Natural killer cell (primary cell): ENCODE data around the gene CAVIN4. TPM values are rescaled to one million over a fixed set of nuclear protein-coding genes. Genes with fewer than 3 reads are reported as not detected.

Source experiments
- ATAC-seq, 3 donors: fragments of 150-1000 bp in 2 of 3; fragments of 200-7000 bp in 1 of 3; cut with Tn5 transposase; 1 replicate in 1 of 3; 2 replicates in 2 of 3; pipeline ENCODE4 v1.10.0; 2021; ENCODE audit warnings: mild to moderate bottlenecking in 2 of 3, moderate library complexity in 2 of 3
- DNase-seq, 2 donors: peaks; one replicate each; pipeline versions ENCODE4 v3.0.0 to v3.0.0-alpha.2; 2013 to 2021; ENCODE audit warnings: mixed read lengths in 1 of 2
- H3K27ac ChIP-seq: one replicate; pipeline ENCODE4 v1.5.1; 2013; ENCODE audit warnings: mild to moderate bottlenecking, low read length
- H3K27me3 ChIP-seq: one replicate; pipeline ENCODE4 v1.6.1; 2013; ENCODE audit warnings: low read length; ENCODE audit not compliant: control insufficient read depth, insufficient read depth
- H3K36me3 ChIP-seq: one replicate; pipeline ENCODE4 v1.6.1; 2013; ENCODE audit warnings: low read length; ENCODE audit not compliant: control insufficient read depth, insufficient read depth
- H3K4me1 ChIP-seq: one replicate; pipeline ENCODE4 v1.6.1; 2013; ENCODE audit warnings: low read length; ENCODE audit not compliant: control insufficient read depth, insufficient read depth
- H3K4me3 ChIP-seq: one replicate; pipeline ENCODE4 v1.5.1; 2013; ENCODE audit warnings: low read length
- H3K9me3 ChIP-seq: one replicate; pipeline ENCODE4 v1.6.1; 2013; ENCODE audit warnings: low read length; ENCODE audit not compliant: control insufficient read depth, insufficient read depth
- H3K27ac Mint-ChIP-seq, 2 donors: one replicate each; pipeline ENCODE4 v1.8.0; 2022; ENCODE audit warnings: mild to moderate bottlenecking in 2 of 2, mixed read lengths in 2 of 2, moderate library complexity in 1 of 2
- H3K27me3 Mint-ChIP-seq, 2 donors: one replicate each; pipeline ENCODE4 v1.8.0; 2022; ENCODE audit warnings: low read depth in 2 of 2, mixed read lengths in 2 of 2
- H3K36me3 Mint-ChIP-seq: one replicate; pipeline ENCODE4 v1.8.0; 2022; ENCODE audit warnings: mixed read lengths
- H3K4me1 Mint-ChIP-seq, 2 donors: one replicate each; pipeline ENCODE4 v1.8.0; 2022; ENCODE audit warnings: mixed read lengths in 2 of 2
- H3K4me3 Mint-ChIP-seq: one replicate; pipeline ENCODE4 v1.8.0; 2022; ENCODE audit warnings: mild to moderate bottlenecking, moderate library complexity, mixed read lengths
- H3K9me3 Mint-ChIP-seq, 2 donors: one replicate each; pipeline ENCODE4 v1.8.0; 2022; ENCODE audit warnings: mixed read lengths in 2 of 2
- CTCF ChIP-seq: fragments of 200-600 bp; IDR thresholded peaks from one replicate; pipeline ENCODE4 v1.8.0; 2022; ENCODE audit warnings: antibody characterized with exemption
- WGBS: methylation state at CpG from one replicate; pipeline ENCODE4 v1.1.7; 2013; ENCODE audit warnings: missing lambda C conversion rate; ENCODE audit not compliant: insufficient coverage; 5-methylcytosine and 5-hydroxymethylcytosine counted together
- intact Hi-C: fragments of 100-400 bp; cut with micrococcal nuclease; formaldehyde crosslinking; loops from one replicate; pipeline ENCODE4 v1.14.2; 2022
- total RNA-seq, 4 donors: library from RNA; stranded (reverse); fragments of 120-200 nt in 1 of 4; gene quantifications; one replicate each; pipeline versions ENCODE4 v1.2.3 to v1.2.4, GENCODE V29; 2013 to 2022

Gene CAVIN4
- total RNA-seq, 3 donors from 2014 or later (not counting 1 experiment from before 2014, with no cell fraction given), result 0.21 to 0.63 (median 0.41) TPM

- Histone ChIP-seq H3K4me1 (no peaks in the 10 kb centered on the region), H3K4me3 (no peak overlapping the region), H3K36me3 (no peaks in the 10 kb centered on the region), H3K9me3 (no peaks in the 10 kb centered on the region), H3K27ac (no peak overlapping the region), H3K27me3 (no peaks in the 10 kb centered on the region)
- TF ChIP-seq CTCF, result no peak
- Mint-ChIP-seq H3K27ac (no peak overlapping the region), H3K27me3 (no peaks in the 10 kb centered on the region), H3K36me3 (no peaks in the 10 kb centered on the region), H3K4me3 (no peak overlapping the region), H3K4me1 (peaks cover 0 to 6% of the 10 kb centered on the region in 2 donors), H3K9me3 (no peaks in the 10 kb centered on the region)
- DNase-seq, result no peak
- no peak for ATAC-seq
- 92% methylated on average over 6 of the region's 6 CpGs for WGBS
- intact Hi-C loops, result loop anchor here (10.0 kb wide), 1 partner anchor 236 kb away; the partner anchor contains the start of gene TEX10
Measured at GRCh38 chr9:100591139-100591538, 13.3 kb downstream of the CAVIN4 start.

GRCh38 chr9:100591639-100592412, 13.9 kb downstream of the CAVIN4 start:
- Histone ChIP-seq H3K4me3 (no peak overlapping the region), H3K27ac (no peak overlapping the region), H3K27me3 (no peaks in the 10 kb centered on the region), H3K4me1 (no peaks in the 10 kb centered on the region), H3K9me3 (no peaks in the 10 kb centered on the region), H3K36me3 (no peaks in the 10 kb centered on the region)
- Mint-ChIP-seq H3K27ac (no peak overlapping the region), H3K9me3 (no peaks in the 10 kb centered on the region), H3K36me3 (no peaks in the 10 kb centered on the region), H3K27me3 (no peaks in the 10 kb centered on the region), H3K4me3 (no peak overlapping the region), H3K4me1 (peaks cover 0 to 6% of the 10 kb centered on the region in 2 donors)
- 82% methylated on average over 5 of the region's 5 CpGs for WGBS
- DNase-seq (no peak), ATAC-seq (no peak)
- intact Hi-C loops, result loop anchor here (10.0 kb wide), 1 partner anchor 237 kb away; the partner anchor contains the start of gene TEX10
- no peak for TF ChIP-seq CTCF

GRCh38 chr9:100595391-100596199, 17.7 kb downstream of the CAVIN4 start:
- H3K27ac ChIP-seq, result no peak overlapping the region
- peak in 2 of 3 donors; percentile 37 to 43 for ATAC-seq
- intact Hi-C loops, result loop anchor here (5.0 to 10.0 kb wide), 2 partner anchors 241 to 273 kb away; partner anchors contain the start of gene TEX10
- DNase-seq, result peak in 1 of 2 donors; percentile 69
- no peaks in the 10 kb centered on the region for H3K27me3 ChIP-seq
- peak overlapping the region; percentile 25 for H3K4me3 Mint-ChIP-seq
- WGBS, result 71% methylated on average over 2 of the region's 3 CpGs
- peaks cover 23 to 25% of the 10 kb centered on the region in 2 donors for H3K4me1 Mint-ChIP-seq
- H3K4me1 ChIP-seq, result peaks cover 7% of the 10 kb centered on the region
- TF ChIP-seq CTCF, result peak; percentile 84
- H3K27ac Mint-ChIP-seq, result no peak overlapping the region
- no peaks in the 10 kb centered on the region for H3K36me3 Mint-ChIP-seq
- H3K27me3 Mint-ChIP-seq, result no peaks in the 10 kb centered on the region
- no peak overlapping the region for H3K4me3 ChIP-seq
- no peaks in the 10 kb centered on the region for H3K9me3 Mint-ChIP-seq
- no peaks in the 10 kb centered on the region for H3K9me3 ChIP-seq
- H3K36me3 ChIP-seq, result no peaks in the 10 kb centered on the region
